Measurements from ENCODE around the gene KCTD18. TPM values are rescaled to one million over a fixed set of nuclear protein-coding genes. Genes with fewer than 3 reads are reported as not detected.
A peak's percentile ranks its signal among the peaks of the same experiment; 100 is the strongest.

KCTD18 gene
- total and polyA plus RNA-seq, 10 of the 15 experiments (the other 5 are each of a cell fraction or from before 2014, with no cell fraction given): 1.4 to 16.9 (median 12.5) TPM

- TF ChIP-seq LARP7 (IDR thresholded peaks at IDR 0.05) (no peak), RAD21 (IDR thresholded peaks at IDR 0.05; ENCODE audit: insufficient read depth, low read depth, low read length) (no peak), POLR2AphosphoS2 (IDR thresholded peaks at IDR 0.05; ENCODE audit: low read depth, low read length) (no peak), CBFB (IDR thresholded peaks at IDR 0.05; ENCODE audit: low read depth) (peak; percentile 72; the same call in 1 of the 2 replicates), PML (IDR thresholded peaks at IDR 0.05; ENCODE audit: low read length) (no peak), MTA3 (IDR thresholded peaks at IDR 0.05; ENCODE audit: borderline replicate concordance, low read length) (no peak), TCF12 (IDR thresholded peaks at IDR 0.05; ENCODE audit: low read depth, low read length) (no peak), PAX8 (IDR thresholded peaks at IDR 0.05) (no peak), RCOR1 (conservative IDR thresholded peaks at IDR 0.05; ENCODE audit: low read depth, low read length) (no peak), RELA (IDR thresholded peaks at IDR 0.05; ENCODE audit: borderline replicate concordance, partially characterized antibody) (no peak), ZNF217 (IDR thresholded peaks at IDR 0.05) (peak; percentile 93), EED (IDR thresholded peaks at IDR 0.05; ENCODE audit: low read depth) (0 out of 2 replicates have a peak, but pooled peaks have one; percentile 33), MLLT1 (IDR thresholded peaks at IDR 0.05) (0 out of 2 replicates have a peak, but pooled peaks have one; percentile 33), CHD4 (IDR thresholded peaks at IDR 0.05) (no peak), TAF1 (IDR thresholded peaks at IDR 0.05; ENCODE audit: borderline replicate concordance, low read depth, low read length) (no peak), BACH1 (IDR thresholded peaks at IDR 0.05; ENCODE audit: borderline replicate concordance) (peak; percentile 64; the same call in 1 of the 2 replicates), RAD51 (IDR thresholded peaks at IDR 0.05) (no peak), USF2 (IDR thresholded peaks at IDR 0.05; ENCODE audit: borderline replicate concordance, low read depth, low read length) (no peak), ZBTB33 (IDR thresholded peaks at IDR 0.05) (no peak), SKIL (IDR thresholded peaks at IDR 0.05; ENCODE audit: low read depth, poor library complexity, severe bottlenecking) (peak; percentile 75), BCL11A (IDR thresholded peaks at IDR 0.05; ENCODE audit: low read depth, low read length) (peak; percentile 93), NBN (IDR thresholded peaks at IDR 0.05) (no peak)
Measured at GRCh38 chr2:200454927-200455801, 54.7 kb downstream of the KCTD18 start (continued).
